GM23338 (cell line): ENCODE data around the gene TMEM33. TPM values are rescaled to one million over a fixed set of nuclear protein-coding genes. Genes with fewer than 3 reads are reported as not detected.

Source experiments
- ATAC-seq: fragments of 200-7000 bp; cut with Tn5 transposase; 3 replicates; pipeline ENCODE4 v1.9.1; 2020
- DNase-seq: peaks from one replicate; pipeline ENCODE4 v3.0.0-alpha.2; 2015; ENCODE audit warnings: low spot score
- H2AFZ ChIP-seq: fragments of 200-600 bp; sonication (generic); 2 replicates; pipeline ENCODE4 v1.8.0; 2016; ENCODE audit warnings: antibody characterized with exemption, mild to moderate bottlenecking, moderate library complexity
- H3F3A ChIP-seq: fragments of 200-600 bp; sonication (generic); replicated peaks from 2 replicates; pipeline ENCODE4 v1.8.0; 2017; ENCODE audit warnings: antibody characterized with exemption, mixed run types, low read depth
- H3K27ac ChIP-seq: fragments of 200-600 bp; sonication (generic); 2 replicates; pipeline ENCODE4 v1.6.1; 2016; ENCODE audit warnings: low read depth
- H3K27me3 ChIP-seq: fragments of 200-600 bp; sonication (generic); 2 replicates; pipeline ENCODE4 v1.8.0; 2016; ENCODE audit warnings: mild to moderate bottlenecking, mixed run types, moderate library complexity; ENCODE audit not compliant: insufficient read depth
- H3K36me3 ChIP-seq: fragments of 200-600 bp; sonication (generic); 2 replicates; pipeline ENCODE4 v1.8.0; 2016; ENCODE audit warnings: mild to moderate bottlenecking; ENCODE audit not compliant: insufficient read depth
- H3K4me1 ChIP-seq: fragments of 200-600 bp; sonication (generic); 2 replicates; pipeline ENCODE4 v1.8.0; 2016; ENCODE audit warnings: mild to moderate bottlenecking, moderate library complexity; ENCODE audit not compliant: insufficient read depth
- H3K4me2 ChIP-seq: fragments of 200-600 bp; sonication (generic); 2 replicates; pipeline ENCODE4 v1.7.1; 2017; ENCODE audit warnings: mixed run types
- H3K4me3 ChIP-seq: fragments of 200-600 bp; sonication (generic); 2 replicates; pipeline ENCODE4 v1.6.1; 2016; ENCODE audit warnings: mixed run types
- H3K79me2 ChIP-seq: fragments of 200-600 bp; sonication (generic); replicated peaks from 2 replicates; pipeline ENCODE4 v1.8.0; 2017; ENCODE audit warnings: mild to moderate bottlenecking; ENCODE audit not compliant: insufficient read depth
- H3K9me2 ChIP-seq: fragments of 200-600 bp; sonication (generic); 2 replicates; pipeline ENCODE4 v1.8.0; 2017; ENCODE audit not compliant: insufficient read depth
- H4K20me1 ChIP-seq: fragments of 200-600 bp; sonication (generic); replicated peaks from 2 replicates; pipeline ENCODE4 v1.8.0; 2017; ENCODE audit warnings: mild to moderate bottlenecking; ENCODE audit not compliant: insufficient read depth
- H3K27ac Mint-ChIP-seq: 2 replicates; pipeline ENCODE4 v1.8.0; 2020; ENCODE audit warnings: inconsistent platforms, mild to moderate bottlenecking, moderate library complexity, mixed read lengths
- H3K27me3 Mint-ChIP-seq: 3 replicates; pipeline ENCODE4 v1.8.0; 2022; ENCODE audit warnings: low read depth, mild to moderate bottlenecking, moderate library complexity, mixed read lengths, inconsistent platforms; ENCODE audit not compliant: insufficient read depth, poor library complexity
- H3K36me3 Mint-ChIP-seq: 3 replicates; pipeline ENCODE4 v1.8.0; 2021; ENCODE audit warnings: low read depth, mild to moderate bottlenecking, inconsistent platforms, moderate library complexity, mixed read lengths
- H3K4me1 Mint-ChIP-seq: 3 replicates; pipeline ENCODE4 v1.8.0; 2020; ENCODE audit warnings: mild to moderate bottlenecking, inconsistent platforms, mixed read lengths
- H3K4me3 Mint-ChIP-seq: 3 replicates; pipeline ENCODE4 v1.8.0; 2021; ENCODE audit warnings: moderate library complexity, mild to moderate bottlenecking, inconsistent platforms, mixed read lengths
- H3K9me3 Mint-ChIP-seq: 3 replicates; pipeline ENCODE4 v1.8.0; 2020; ENCODE audit warnings: moderate library complexity, mild to moderate bottlenecking, inconsistent platforms, mixed read lengths
- CREB1 ChIP-seq: fragments of 250-450 bp; sonication (Bioruptor Pico); IDR thresholded peaks from 2 replicates; pipeline ENCODE4 v1.5.0; 2020; ENCODE audit warnings: low read depth, mild to moderate bottlenecking, moderate library complexity
- EZH2phosphoT487 ChIP-seq: fragments of 200-600 bp; sonication (generic); IDR thresholded peaks from one replicate; pipeline ENCODE4 v1.8.1; 2018; ENCODE audit warnings: antibody characterized with exemption; ENCODE audit not compliant: unreplicated experiment
- JUNB ChIP-seq: IDR thresholded peaks from one replicate; pipeline ENCODE4 v1.6.1; 2016; ENCODE audit warnings: antibody characterized with exemption; ENCODE audit not compliant: unreplicated experiment
- STAT1 ChIP-seq: IDR thresholded peaks from one replicate; pipeline ENCODE4 v1.6.1; 2016; ENCODE audit warnings: antibody characterized with exemption; ENCODE audit not compliant: unreplicated experiment
- ZNF114 ChIP-seq: fragments of 250-450 bp; sonication (Bioruptor Pico); IDR thresholded peaks from 2 replicates; pipeline ENCODE4 v1.5.0; 2020; ENCODE audit warnings: mild to moderate bottlenecking, moderate library complexity
- ZNF331 ChIP-seq: fragments of 250-450 bp; sonication (Bioruptor Pico); IDR thresholded peaks from 2 replicates; pipeline ENCODE4 v1.5.0; 2020; ENCODE audit warnings: low read depth, mild to moderate bottlenecking, moderate library complexity
- polyA plus RNA-seq: library from polyadenylated mRNA; unstranded; fragments of >200 nt; fragmentation: Nextera tagmentation; extraction: Ambion mirVana; gene quantifications from 2 replicates; pipeline ENCODE4 v1.2.1, GENCODE V29; 2016
- total RNA-seq: library from RNA; depleted of rRNA; stranded (reverse); fragments of >200 nt; shearing (Covaris generic); gene quantifications from 2 replicates; pipeline ENCODE4 v1.2.3, GENCODE V29; 2014
- TF ChIP-seq, protein P1 (sequence below): IDR thresholded peaks from 2 replicates; pipeline ENCODE4 v1.6.1; 2016; ENCODE audit warnings: antibody characterized with exemption
- TF ChIP-seq, protein P2 (sequence below): fragments of 250-450 bp; sonication (Bioruptor Pico); IDR thresholded peaks from 2 replicates; pipeline ENCODE4 v1.5.0; 2020; ENCODE audit warnings: mild to moderate bottlenecking, moderate library complexity
- TF ChIP-seq, protein P3 (sequence below), 2 experiments: fragments of 200-600 bp in 1 of 2; sonication (generic) in 1 of 2; conservative IDR thresholded peaks; 2 replicates each; pipeline versions ENCODE4 v1.5.1 to v1.6.1; 2016 to 2017; ENCODE audit warnings: antibody characterized with exemption in 2 of 2, low read depth in 2 of 2, mild to moderate bottlenecking in 2 of 2, moderate library complexity in 1 of 2
- TF ChIP-seq, protein P4 (sequence below): IDR thresholded peaks from one replicate; pipeline ENCODE4 v1.6.1; 2018; ENCODE audit warnings: antibody characterized with exemption; ENCODE audit not compliant: unreplicated experiment

The TMEM33 gene
- total and polyA plus RNA-seq, 2 experiments from 2014 or later, result 46.2 to 117 TPM

DNA sequence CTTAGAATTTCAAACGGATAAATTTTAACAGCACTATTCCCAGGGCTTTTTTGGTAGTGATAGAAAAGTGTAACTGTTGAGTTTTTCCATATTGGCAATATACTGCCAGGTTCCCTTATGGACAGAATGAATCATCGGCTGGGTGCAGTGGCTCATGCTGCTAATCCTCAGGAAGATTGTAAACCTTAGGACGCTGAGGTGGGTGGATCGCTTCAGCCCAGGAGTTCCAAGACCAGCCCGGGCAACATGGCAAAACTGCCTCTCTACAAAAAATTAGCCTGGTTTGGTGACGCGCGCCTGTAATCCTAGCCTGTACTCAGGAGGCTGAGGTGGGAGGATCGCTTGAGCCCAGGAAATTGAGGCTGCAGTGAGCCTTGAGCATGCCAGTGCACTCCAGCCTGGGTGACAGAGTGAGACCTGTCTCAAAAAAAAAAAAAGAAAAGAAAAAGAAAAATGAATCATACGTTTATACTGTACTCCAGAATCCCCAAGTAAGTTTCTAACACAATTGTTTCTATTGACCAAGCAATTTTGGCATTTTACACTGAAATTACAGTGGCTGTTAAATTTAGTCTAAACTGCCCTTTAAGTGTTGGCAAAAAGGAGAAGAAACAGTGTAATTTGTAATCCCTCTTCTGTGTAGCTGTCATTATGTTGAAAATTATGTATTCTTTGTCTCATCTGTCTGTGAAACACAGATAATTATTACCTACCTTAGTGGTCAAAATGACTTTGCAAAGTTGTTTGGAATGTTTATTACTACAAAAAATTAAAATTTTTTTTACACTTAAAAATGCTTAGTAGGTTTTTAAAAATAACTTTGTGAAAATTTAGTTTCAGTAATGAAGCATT lies 56.9 kb downstream of the TMEM33 start:
- Histone ChIP-seq H3K4me2 (peak overlapping the region; percentile 91), H3K27me3 (no peaks in the 10 kb centered on the region), H3K4me3 (peak overlapping the region; percentile 90), H3K79me2 (peaks cover 67% of the 10 kb centered on the region), H3K27ac (no peak overlapping the region), H3K9me2 (no peaks in the 10 kb centered on the region), H3K36me3 (no peaks in the 10 kb centered on the region), H4K20me1 (peaks cover 18% of the 10 kb centered on the region; the same call in 1 of the 2 replicates), H2AFZ (no peak overlapping the region), H3K4me1 (peaks cover 11% of the 10 kb centered on the region), H3F3A (no peaks in the 10 kb centered on the region)
- peak overlapping the region; percentile 94 for H3K4me3 Mint-ChIP-seq
- H3K4me1 Mint-ChIP-seq, result peaks cover 15% of the 10 kb centered on the region
- TF ChIP-seq ZNF114 (CRISPR knock-in tag) (no peak), STAT1 (no peak), EZH2phosphoT487 (no peak), CREB1 (no peak), ZNF331 (no peak), JUNB (no peak)
- TF ChIP-seq, protein P1, sequence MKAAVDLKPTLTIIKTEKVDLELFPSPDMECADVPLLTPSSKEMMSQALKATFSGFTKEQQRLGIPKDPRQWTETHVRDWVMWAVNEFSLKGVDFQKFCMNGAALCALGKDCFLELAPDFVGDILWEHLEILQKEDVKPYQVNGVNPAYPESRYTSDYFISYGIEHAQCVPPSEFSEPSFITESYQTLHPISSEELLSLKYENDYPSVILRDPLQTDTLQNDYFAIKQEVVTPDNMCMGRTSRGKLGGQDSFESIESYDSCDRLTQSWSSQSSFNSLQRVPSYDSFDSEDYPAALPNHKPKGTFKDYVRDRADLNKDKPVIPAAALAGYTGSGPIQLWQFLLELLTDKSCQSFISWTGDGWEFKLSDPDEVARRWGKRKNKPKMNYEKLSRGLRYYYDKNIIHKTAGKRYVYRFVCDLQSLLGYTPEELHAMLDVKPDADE, result no peak
- TF ChIP-seq, protein P2, sequence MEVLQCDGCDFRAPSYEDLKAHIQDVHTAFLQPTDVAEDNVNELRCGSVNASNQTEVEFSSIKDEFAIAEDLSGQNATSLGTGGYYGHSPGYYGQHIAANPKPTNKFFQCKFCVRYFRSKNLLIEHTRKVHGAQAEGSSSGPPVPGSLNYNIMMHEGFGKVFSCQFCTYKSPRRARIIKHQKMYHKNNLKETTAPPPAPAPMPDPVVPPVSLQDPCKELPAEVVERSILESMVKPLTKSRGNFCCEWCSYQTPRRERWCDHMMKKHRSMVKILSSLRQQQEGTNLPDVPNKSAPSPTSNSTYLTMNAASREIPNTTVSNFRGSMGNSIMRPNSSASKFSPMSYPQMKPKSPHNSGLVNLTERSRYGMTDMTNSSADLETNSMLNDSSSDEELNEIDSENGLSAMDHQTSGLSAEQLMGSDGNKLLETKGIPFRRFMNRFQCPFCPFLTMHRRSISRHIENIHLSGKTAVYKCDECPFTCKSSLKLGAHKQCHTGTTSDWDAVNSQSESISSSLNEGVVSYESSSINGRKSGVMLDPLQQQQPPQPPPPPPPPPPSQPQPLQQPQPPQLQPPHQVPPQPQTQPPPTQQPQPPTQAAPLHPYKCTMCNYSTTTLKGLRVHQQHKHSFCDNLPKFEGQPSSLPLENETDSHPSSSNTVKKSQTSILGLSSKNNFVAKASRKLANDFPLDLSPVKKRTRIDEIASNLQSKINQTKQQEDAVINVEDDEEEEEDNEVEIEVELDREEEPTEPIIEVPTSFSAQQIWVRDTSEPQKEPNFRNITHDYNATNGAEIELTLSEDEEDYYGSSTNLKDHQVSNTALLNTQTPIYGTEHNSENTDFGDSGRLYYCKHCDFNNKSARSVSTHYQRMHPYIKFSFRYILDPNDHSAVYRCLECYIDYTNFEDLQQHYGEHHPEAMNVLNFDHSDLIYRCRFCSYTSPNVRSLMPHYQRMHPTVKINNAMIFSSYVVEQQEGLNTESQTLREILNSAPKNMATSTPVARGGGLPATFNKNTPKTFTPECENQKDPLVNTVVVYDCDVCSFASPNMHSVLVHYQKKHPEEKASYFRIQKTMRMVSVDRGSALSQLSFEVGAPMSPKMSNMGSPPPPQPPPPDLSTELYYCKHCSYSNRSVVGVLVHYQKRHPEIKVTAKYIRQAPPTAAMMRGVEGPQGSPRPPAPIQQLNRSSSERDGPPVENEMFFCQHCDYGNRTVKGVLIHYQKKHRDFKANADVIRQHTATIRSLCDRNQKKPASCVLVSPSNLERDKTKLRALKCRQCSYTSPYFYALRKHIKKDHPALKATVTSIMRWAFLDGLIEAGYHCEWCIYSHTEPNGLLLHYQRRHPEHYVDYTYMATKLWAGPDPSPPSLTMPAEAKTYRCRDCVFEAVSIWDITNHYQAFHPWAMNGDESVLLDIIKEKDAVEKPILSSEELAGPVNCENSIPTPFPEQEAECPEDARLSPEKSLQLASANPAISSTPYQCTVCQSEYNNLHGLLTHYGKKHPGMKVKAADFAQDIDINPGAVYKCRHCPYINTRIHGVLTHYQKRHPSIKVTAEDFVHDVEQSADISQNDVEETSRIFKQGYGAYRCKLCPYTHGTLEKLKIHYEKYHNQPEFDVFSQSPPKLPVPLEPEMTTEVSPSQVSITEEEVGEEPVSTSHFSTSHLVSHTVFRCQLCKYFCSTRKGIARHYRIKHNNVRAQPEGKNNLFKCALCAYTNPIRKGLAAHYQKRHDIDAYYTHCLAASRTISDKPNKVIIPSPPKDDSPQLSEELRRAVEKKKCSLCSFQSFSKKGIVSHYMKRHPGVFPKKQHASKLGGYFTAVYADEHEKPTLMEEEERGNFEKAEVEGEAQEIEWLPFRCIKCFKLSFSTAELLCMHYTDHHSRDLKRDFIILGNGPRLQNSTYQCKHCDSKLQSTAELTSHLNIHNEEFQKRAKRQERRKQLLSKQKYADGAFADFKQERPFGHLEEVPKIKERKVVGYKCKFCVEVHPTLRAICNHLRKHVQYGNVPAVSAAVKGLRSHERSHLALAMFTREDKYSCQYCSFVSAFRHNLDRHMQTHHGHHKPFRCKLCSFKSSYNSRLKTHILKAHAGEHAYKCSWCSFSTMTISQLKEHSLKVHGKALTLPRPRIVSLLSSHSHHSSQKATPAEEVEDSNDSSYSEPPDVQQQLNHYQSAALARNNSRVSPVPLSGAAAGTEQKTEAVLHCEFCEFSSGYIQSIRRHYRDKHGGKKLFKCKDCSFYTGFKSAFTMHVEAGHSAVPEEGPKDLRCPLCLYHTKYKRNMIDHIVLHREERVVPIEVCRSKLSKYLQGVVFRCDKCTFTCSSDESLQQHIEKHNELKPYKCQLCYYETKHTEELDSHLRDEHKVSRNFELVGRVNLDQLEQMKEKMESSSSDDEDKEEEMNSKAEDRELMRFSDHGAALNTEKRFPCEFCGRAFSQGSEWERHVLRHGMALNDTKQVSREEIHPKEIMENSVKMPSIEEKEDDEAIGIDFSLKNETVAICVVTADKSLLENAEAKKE, result no peak
- TF ChIP-seq, protein P3, sequence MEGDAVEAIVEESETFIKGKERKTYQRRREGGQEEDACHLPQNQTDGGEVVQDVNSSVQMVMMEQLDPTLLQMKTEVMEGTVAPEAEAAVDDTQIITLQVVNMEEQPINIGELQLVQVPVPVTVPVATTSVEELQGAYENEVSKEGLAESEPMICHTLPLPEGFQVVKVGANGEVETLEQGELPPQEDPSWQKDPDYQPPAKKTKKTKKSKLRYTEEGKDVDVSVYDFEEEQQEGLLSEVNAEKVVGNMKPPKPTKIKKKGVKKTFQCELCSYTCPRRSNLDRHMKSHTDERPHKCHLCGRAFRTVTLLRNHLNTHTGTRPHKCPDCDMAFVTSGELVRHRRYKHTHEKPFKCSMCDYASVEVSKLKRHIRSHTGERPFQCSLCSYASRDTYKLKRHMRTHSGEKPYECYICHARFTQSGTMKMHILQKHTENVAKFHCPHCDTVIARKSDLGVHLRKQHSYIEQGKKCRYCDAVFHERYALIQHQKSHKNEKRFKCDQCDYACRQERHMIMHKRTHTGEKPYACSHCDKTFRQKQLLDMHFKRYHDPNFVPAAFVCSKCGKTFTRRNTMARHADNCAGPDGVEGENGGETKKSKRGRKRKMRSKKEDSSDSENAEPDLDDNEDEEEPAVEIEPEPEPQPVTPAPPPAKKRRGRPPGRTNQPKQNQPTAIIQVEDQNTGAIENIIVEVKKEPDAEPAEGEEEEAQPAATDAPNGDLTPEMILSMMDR (conservative IDR thresholded peaks at IDR 0.05; ENCODE audit: low read depth in 2 of 2), result no peak
- TF ChIP-seq, protein P4, sequence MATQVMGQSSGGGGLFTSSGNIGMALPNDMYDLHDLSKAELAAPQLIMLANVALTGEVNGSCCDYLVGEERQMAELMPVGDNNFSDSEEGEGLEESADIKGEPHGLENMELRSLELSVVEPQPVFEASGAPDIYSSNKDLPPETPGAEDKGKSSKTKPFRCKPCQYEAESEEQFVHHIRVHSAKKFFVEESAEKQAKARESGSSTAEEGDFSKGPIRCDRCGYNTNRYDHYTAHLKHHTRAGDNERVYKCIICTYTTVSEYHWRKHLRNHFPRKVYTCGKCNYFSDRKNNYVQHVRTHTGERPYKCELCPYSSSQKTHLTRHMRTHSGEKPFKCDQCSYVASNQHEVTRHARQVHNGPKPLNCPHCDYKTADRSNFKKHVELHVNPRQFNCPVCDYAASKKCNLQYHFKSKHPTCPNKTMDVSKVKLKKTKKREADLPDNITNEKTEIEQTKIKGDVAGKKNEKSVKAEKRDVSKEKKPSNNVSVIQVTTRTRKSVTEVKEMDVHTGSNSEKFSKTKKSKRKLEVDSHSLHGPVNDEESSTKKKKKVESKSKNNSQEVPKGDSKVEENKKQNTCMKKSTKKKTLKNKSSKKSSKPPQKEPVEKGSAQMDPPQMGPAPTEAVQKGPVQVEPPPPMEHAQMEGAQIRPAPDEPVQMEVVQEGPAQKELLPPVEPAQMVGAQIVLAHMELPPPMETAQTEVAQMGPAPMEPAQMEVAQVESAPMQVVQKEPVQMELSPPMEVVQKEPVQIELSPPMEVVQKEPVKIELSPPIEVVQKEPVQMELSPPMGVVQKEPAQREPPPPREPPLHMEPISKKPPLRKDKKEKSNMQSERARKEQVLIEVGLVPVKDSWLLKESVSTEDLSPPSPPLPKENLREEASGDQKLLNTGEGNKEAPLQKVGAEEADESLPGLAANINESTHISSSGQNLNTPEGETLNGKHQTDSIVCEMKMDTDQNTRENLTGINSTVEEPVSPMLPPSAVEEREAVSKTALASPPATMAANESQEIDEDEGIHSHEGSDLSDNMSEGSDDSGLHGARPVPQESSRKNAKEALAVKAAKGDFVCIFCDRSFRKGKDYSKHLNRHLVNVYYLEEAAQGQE, result no peak
- no peaks in the 10 kb centered on the region; the same call in 2 of the 3 replicates for H3K36me3 Mint-ChIP-seq
- H3K27ac Mint-ChIP-seq, result no peak overlapping the region
- H3K9me3 Mint-ChIP-seq, result no peaks in the 10 kb centered on the region
- no peak for DNase-seq
- H3K27me3 Mint-ChIP-seq, result peaks cover 2% of the 10 kb centered on the region
- no peak for ATAC-seq
